ENCODE measurements around the gene SORCS3.

DNA sequence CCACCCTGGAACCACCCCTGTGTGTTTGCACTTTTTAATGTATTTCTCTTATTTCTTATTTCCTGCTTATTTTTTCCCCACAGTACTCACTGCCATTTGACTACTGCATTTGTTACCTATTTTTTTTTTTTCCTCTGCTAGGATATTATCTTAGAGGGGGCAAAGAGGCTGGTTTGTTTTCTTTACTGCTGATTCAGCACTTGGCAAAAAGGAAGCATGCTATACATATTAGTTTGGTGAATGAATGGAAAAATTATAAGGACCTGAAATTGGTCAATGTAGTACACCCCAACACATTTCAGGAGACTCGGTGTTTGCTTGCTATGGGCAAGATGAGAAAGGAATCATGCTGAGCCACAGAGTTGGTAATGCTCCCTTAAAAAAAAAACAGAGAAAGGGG lies 193.5 kb downstream of the SORCS3 start:
- no peak for TF ChIP-seq EZH2 (IDR thresholded peaks at IDR 0.05; ENCODE audit: borderline replicate concordance, low read depth, low read length, severe bottlenecking)
- TF ChIP-seq, protein P1, sequence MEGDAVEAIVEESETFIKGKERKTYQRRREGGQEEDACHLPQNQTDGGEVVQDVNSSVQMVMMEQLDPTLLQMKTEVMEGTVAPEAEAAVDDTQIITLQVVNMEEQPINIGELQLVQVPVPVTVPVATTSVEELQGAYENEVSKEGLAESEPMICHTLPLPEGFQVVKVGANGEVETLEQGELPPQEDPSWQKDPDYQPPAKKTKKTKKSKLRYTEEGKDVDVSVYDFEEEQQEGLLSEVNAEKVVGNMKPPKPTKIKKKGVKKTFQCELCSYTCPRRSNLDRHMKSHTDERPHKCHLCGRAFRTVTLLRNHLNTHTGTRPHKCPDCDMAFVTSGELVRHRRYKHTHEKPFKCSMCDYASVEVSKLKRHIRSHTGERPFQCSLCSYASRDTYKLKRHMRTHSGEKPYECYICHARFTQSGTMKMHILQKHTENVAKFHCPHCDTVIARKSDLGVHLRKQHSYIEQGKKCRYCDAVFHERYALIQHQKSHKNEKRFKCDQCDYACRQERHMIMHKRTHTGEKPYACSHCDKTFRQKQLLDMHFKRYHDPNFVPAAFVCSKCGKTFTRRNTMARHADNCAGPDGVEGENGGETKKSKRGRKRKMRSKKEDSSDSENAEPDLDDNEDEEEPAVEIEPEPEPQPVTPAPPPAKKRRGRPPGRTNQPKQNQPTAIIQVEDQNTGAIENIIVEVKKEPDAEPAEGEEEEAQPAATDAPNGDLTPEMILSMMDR (IDR thresholded peaks at IDR 0.05; ENCODE audit: borderline replicate concordance, extremely low read depth, low read length, poor library complexity, severe bottlenecking) = no peak
